SK-N-SH (cell line): ENCODE results near the gene CALD1. TPM values are rescaled to one million over a fixed set of nuclear protein-coding genes. Genes with fewer than 3 reads are reported as not detected.

Experiments
- CTCF ChIA-PET: fragments of 300-600, 350-600 bp; formaldehyde crosslinking; extraction: SDS; loops from one replicate; lab custom pipeline; 2021; lab: Yijun Ruan, JAX
- POLR2A ChIA-PET: fragments of 350-600 bp; sonication (Branson Sonifier 250); formaldehyde crosslinking; extraction: SDS; loops from one replicate; lab custom pipeline; 2020; ENCODE audit warnings: antibody characterized with exemption, inconsistent platforms; lab: Yijun Ruan, JAX
- DNase-seq: peaks from one replicate; pipeline ENCODE4 v3.0.0; 2012
- H2AFZ ChIP-seq: fragments of 200-600 bp; sonication (generic); 2 replicates; pipeline ENCODE4 v1.8.1; 2016; ENCODE audit warnings: antibody characterized with exemption, mild to moderate bottlenecking, low read depth
- H3F3A ChIP-seq: fragments of 200-600 bp; sonication (generic); replicated peaks from 2 replicates; pipeline ENCODE3; 2016; ENCODE audit warnings: antibody characterized with exemption, mild to moderate bottlenecking; ENCODE audit not compliant: insufficient read depth
- H3K27ac ChIP-seq, 2 experiments: fragments of 200-500 bp in 1 of 2; fragments of 200-600 bp in 1 of 2; sonication (Bioruptor generic) in 1 of 2; sonication (generic), shearing (Covaris generic) in 1 of 2; 2 replicates each; pipeline versions ENCODE4 v1.5.1 to v1.6.1; 2014 to 2016; ENCODE audit warnings: low read depth in 2 of 2, inconsistent platforms in 1 of 2, low read length in 1 of 2, mild to moderate bottlenecking in 1 of 2, mixed read lengths in 1 of 2
- H3K27me3 ChIP-seq: fragments of 200-600 bp; sonication (generic), shearing (Covaris generic); 2 replicates; pipeline ENCODE4 v1.6.1; 2016; ENCODE audit warnings: mixed run types; ENCODE audit not compliant: insufficient read depth
- H3K36me3 ChIP-seq, 2 experiments: fragments of 200-500 bp in 1 of 2; fragments of 200-600 bp in 1 of 2; sonication (Bioruptor generic) in 1 of 2; sonication (generic) in 1 of 2; replicated peaks in 1 of 2; 2 replicates each; pipeline versions ENCODE3 to v1.5.1; 2014 to 2016; ENCODE audit warnings: low read length in 1 of 2, mild to moderate bottlenecking in 1 of 2; ENCODE audit not compliant: insufficient read depth in 2 of 2, control insufficient read depth in 1 of 2
- H3K4me1 ChIP-seq, 2 experiments: fragments of 200-500 bp in 1 of 2; fragments of 200-600 bp in 1 of 2; sonication (Bioruptor generic) in 1 of 2; sonication (generic), shearing (Covaris generic) in 1 of 2; 2 replicates each; pipeline versions ENCODE4 v1.5.1 to v1.6.1; 2014 to 2016; ENCODE audit warnings: low read depth in 1 of 2, low read length in 1 of 2, mixed run types in 1 of 2; ENCODE audit not compliant: insufficient read depth in 2 of 2, control insufficient read depth in 1 of 2
- H3K4me2 ChIP-seq: fragments of 200-600 bp; sonication (generic), shearing (Covaris generic); 2 replicates; pipeline ENCODE4 v1.6.1; 2017; ENCODE audit warnings: mixed run types
- H3K4me3 ChIP-seq, 2 experiments: fragments of 200-500 bp in 1 of 2; fragments of 200-600 bp in 1 of 2; sonication (Bioruptor generic) in 1 of 2; sonication (generic), shearing (Covaris generic) in 1 of 2; 2 replicates each; pipeline versions ENCODE4 v1.5.1 to v1.8.1; 2014 to 2016; ENCODE audit warnings: low read depth in 2 of 2, inconsistent platforms in 1 of 2, low read length in 1 of 2, mild to moderate bottlenecking in 1 of 2, mixed read lengths in 1 of 2, moderate library complexity in 1 of 2
- H3K79me2 ChIP-seq: fragments of 200-600 bp; sonication (generic); 2 replicates; pipeline ENCODE4 v1.8.1; 2017; ENCODE audit warnings: mild to moderate bottlenecking; ENCODE audit not compliant: insufficient read depth
- H3K9ac ChIP-seq: fragments of 200-600 bp; sonication (generic); 2 replicates; pipeline ENCODE4 v1.6.1; 2017; ENCODE audit warnings: mixed run types
- H3K9me2 ChIP-seq: fragments of 200-600 bp; sonication (generic); 2 replicates; pipeline ENCODE4 v1.6.1; 2017; ENCODE audit warnings: mixed run types
- H3K9me3 ChIP-seq: fragments of 200-600 bp; sonication (generic); 2 replicates; pipeline ENCODE4 v1.6.1; 2017; ENCODE audit warnings: mixed run types, mild to moderate bottlenecking, moderate library complexity
- H4K20me1 ChIP-seq: fragments of 200-600 bp; sonication (generic); 2 replicates; pipeline ENCODE4 v1.6.1; 2017; ENCODE audit warnings: mild to moderate bottlenecking, mixed run types; ENCODE audit not compliant: insufficient read depth
- CHD2 ChIP-seq: fragments of 150-350 bp; IDR thresholded peaks from 2 replicates; pipeline ENCODE4 v1.6.1; 2018; ENCODE audit warnings: low read length; ENCODE audit not compliant: partially characterized antibody
- ELF1 ChIP-seq: IDR thresholded peaks from 2 replicates; pipeline ENCODE4 v1.4.0; 2012
- FOSL2 ChIP-seq: IDR thresholded peaks from 2 replicates; pipeline ENCODE4 v1.4.0; 2012; ENCODE audit warnings: low read depth, mild to moderate bottlenecking, moderate library complexity, borderline replicate concordance
- FOXM1 ChIP-seq: IDR thresholded peaks from 2 replicates; pipeline ENCODE4 v1.4.0; 2012; ENCODE audit warnings: low read depth, mild to moderate bottlenecking
- MEF2A ChIP-seq: IDR thresholded peaks from 2 replicates; pipeline ENCODE4 v1.4.0; 2012; ENCODE audit warnings: low read depth, borderline replicate concordance
- MXI1 ChIP-seq: IDR thresholded peaks from 2 replicates; pipeline ENCODE4 v1.6.1; 2012; ENCODE audit warnings: mild to moderate bottlenecking, low read depth, low read length, improper control_type of control experiment
- NFIC ChIP-seq: IDR thresholded peaks from 2 replicates; pipeline ENCODE4 v1.4.0; 2012; ENCODE audit warnings: borderline replicate concordance
- NRF1 ChIP-seq: IDR thresholded peaks from 2 replicates; pipeline ENCODE4 v1.6.1; 2012; ENCODE audit warnings: low read depth, mild to moderate bottlenecking, low read length
- RFX5 ChIP-seq: IDR thresholded peaks from 2 replicates; pipeline ENCODE4 v1.6.1; 2012; ENCODE audit warnings: mild to moderate bottlenecking, improper control_type of control experiment, low read length
- TAF1 ChIP-seq: IDR thresholded peaks from 2 replicates; pipeline ENCODE4 v1.6.1; 2012; ENCODE audit warnings: low read depth, mild to moderate bottlenecking, low read length, moderate library complexity, borderline replicate concordance
- TCF12 ChIP-seq: IDR thresholded peaks from 2 replicates; pipeline ENCODE4 v1.4.0; 2012
- TEAD4 ChIP-seq: IDR thresholded peaks from 2 replicates; pipeline ENCODE4 v1.4.0; 2012; ENCODE audit warnings: mild to moderate bottlenecking, borderline replicate concordance; ENCODE audit not compliant: insufficient read depth
- WGBS: methylation state at CpG from one replicate; pipeline ENCODE4 v1.1.6; 2017; ENCODE audit warnings: low lambda C conversion rate; 5-methylcytosine and 5-hydroxymethylcytosine counted together
- polyA plus RNA-seq, 3 experiments: library from polyadenylated mRNA; depleted of rRNA; stranded (reverse); fragments of >200 nt; gene quantifications; 2 replicates each; pipeline ENCODE4 v1.2.3, GENCODE V29; 2012
- TF ChIP-seq, protein P1 (sequence below): IDR thresholded peaks from 2 replicates; pipeline ENCODE4 v1.4.0; 2012; ENCODE audit warnings: low read depth, borderline replicate concordance
- TF ChIP-seq, protein P2 (sequence below): IDR thresholded peaks from 2 replicates; pipeline ENCODE4 v1.6.1; 2012; ENCODE audit warnings: mild to moderate bottlenecking, low read depth, low read length, moderate library complexity
- TF ChIP-seq, protein P3 (sequence below): fragments of 150-350 bp; IDR thresholded peaks from 2 replicates; pipeline ENCODE4 v1.6.1; 2017; ENCODE audit warnings: antibody characterized with exemption, low read length, low read depth, borderline replicate concordance
- TF ChIP-seq, protein P4 (sequence below): IDR thresholded peaks from 2 replicates; pipeline ENCODE4 v1.4.0; 2012; ENCODE audit warnings: low read depth

The CALD1 gene
- polyA plus RNA-seq, 1 of the 3 experiments (the other 2 are of a cell fraction), result 299 TPM

DNA sequence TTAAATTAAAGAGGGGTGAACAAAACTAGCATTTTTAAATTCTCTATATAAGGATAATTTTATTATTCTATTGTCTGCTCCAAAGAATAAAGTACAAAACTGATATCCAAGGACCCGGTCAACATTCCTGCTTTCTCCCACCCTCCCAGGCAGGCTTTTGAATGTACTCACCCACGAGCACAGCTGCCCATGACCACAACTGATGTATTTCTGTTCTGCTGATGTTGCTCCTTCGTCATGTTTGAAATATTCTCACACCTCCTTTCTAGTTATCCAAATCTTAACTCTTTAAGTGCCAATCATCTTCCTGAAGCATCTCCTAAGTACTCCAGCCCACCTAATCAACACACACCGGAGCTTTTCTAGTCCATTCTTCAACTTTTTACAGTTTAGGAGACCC lies 46.7 kb downstream of the CALD1 start:
- Histone ChIP-seq H3K4me2 (no peak overlapping the region), H3K4me1 (peaks cover 14 to 32% of the 10 kb centered on the region in 2 experiments), H3K36me3 (peaks cover 13 to 28% of the 10 kb centered on the region in 2 experiments), H3F3A (peaks cover 38% of the 10 kb centered on the region), H4K20me1 (peaks cover 5% of the 10 kb centered on the region), H3K79me2 (peaks cover 96% of the 10 kb centered on the region), H3K27me3 (no peaks in the 10 kb centered on the region), H3K27ac (peak overlapping the region; percentile 34 to 94; a peak in 3 of 4 replicates), H3K9me2 (no peaks in the 10 kb centered on the region), H3K4me3 (no peak overlapping the region), H3K9ac (no peak overlapping the region), H3K9me3 (no peaks in the 10 kb centered on the region), H2AFZ (no peak overlapping the region)
- ChIA-PET POLR2A (no interaction called here), CTCF (interaction anchor here (0.6 to 1.6 kb wide), 3 partner anchors 10 to 65 kb away, joined by 3 to 4 read pairs (median 3); no protein-coding TSS in a partner anchor)
- DNase-seq, result no peak
- WGBS, result 81% methylated on average over 4 of the region's 4 CpGs
- no peak for TF ChIP-seq NFIC
- no peak for TF ChIP-seq RFX5
- TF ChIP-seq, protein P1, sequence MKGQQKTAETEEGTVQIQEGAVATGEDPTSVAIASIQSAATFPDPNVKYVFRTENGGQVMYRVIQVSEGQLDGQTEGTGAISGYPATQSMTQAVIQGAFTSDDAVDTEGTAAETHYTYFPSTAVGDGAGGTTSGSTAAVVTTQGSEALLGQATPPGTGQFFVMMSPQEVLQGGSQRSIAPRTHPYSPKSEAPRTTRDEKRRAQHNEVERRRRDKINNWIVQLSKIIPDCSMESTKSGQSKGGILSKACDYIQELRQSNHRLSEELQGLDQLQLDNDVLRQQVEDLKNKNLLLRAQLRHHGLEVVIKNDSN, result no peak
- TF ChIP-seq TEAD4, result no peak
- TF ChIP-seq FOSL2, result no peak
- TF ChIP-seq MEF2A, result no peak
- TF ChIP-seq FOXM1, result no peak
- TF ChIP-seq, protein P2, sequence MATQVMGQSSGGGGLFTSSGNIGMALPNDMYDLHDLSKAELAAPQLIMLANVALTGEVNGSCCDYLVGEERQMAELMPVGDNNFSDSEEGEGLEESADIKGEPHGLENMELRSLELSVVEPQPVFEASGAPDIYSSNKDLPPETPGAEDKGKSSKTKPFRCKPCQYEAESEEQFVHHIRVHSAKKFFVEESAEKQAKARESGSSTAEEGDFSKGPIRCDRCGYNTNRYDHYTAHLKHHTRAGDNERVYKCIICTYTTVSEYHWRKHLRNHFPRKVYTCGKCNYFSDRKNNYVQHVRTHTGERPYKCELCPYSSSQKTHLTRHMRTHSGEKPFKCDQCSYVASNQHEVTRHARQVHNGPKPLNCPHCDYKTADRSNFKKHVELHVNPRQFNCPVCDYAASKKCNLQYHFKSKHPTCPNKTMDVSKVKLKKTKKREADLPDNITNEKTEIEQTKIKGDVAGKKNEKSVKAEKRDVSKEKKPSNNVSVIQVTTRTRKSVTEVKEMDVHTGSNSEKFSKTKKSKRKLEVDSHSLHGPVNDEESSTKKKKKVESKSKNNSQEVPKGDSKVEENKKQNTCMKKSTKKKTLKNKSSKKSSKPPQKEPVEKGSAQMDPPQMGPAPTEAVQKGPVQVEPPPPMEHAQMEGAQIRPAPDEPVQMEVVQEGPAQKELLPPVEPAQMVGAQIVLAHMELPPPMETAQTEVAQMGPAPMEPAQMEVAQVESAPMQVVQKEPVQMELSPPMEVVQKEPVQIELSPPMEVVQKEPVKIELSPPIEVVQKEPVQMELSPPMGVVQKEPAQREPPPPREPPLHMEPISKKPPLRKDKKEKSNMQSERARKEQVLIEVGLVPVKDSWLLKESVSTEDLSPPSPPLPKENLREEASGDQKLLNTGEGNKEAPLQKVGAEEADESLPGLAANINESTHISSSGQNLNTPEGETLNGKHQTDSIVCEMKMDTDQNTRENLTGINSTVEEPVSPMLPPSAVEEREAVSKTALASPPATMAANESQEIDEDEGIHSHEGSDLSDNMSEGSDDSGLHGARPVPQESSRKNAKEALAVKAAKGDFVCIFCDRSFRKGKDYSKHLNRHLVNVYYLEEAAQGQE, result no peak
- no peak for TF ChIP-seq ELF1
- TF ChIP-seq, protein P3, sequence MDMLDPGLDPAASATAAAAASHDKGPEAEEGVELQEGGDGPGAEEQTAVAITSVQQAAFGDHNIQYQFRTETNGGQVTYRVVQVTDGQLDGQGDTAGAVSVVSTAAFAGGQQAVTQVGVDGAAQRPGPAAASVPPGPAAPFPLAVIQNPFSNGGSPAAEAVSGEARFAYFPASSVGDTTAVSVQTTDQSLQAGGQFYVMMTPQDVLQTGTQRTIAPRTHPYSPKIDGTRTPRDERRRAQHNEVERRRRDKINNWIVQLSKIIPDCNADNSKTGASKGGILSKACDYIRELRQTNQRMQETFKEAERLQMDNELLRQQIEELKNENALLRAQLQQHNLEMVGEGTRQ, result no peak
- TF ChIP-seq, protein P4, sequence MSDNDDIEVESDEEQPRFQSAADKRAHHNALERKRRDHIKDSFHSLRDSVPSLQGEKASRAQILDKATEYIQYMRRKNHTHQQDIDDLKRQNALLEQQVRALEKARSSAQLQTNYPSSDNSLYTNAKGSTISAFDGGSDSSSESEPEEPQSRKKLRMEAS, result no peak
- TF ChIP-seq TCF12, result no peak
- TF ChIP-seq NRF1, result no peak
- TF ChIP-seq MXI1, result no peak
- TF ChIP-seq TAF1, result no peak
- TF ChIP-seq CHD2, result no peak
